DOHH2 (cell line): ENCODE results near the gene RHBDF2.
"Not testable (repeated sequence)": the region's sequence is repeated elsewhere in the genome, so short reads cannot be mapped to it uniquely, and the experiment has no call there.

Source experiments
- H3F3A ChIP-seq: fragments of 200-600 bp; sonication (generic), shearing (Covaris generic); 2 replicates; pipeline ENCODE4 v1.6.0; 2016; ENCODE audit warnings: antibody characterized with exemption, mild to moderate bottlenecking; ENCODE audit not compliant: control insufficient read depth, insufficient read depth
- H3K27ac ChIP-seq: fragments of 200-600 bp; sonication (generic); 2 replicates; pipeline ENCODE4 v1.5.1; 2014; ENCODE audit warnings: low read depth, mild to moderate bottlenecking, low read length, moderate library complexity
- H3K27me3 ChIP-seq: fragments of 200-600 bp; sonication (generic); 2 replicates; pipeline ENCODE4 v1.6.1; 2014; ENCODE audit warnings: mild to moderate bottlenecking, low read length, mixed read lengths; ENCODE audit not compliant: control insufficient read depth
- H3K36me3 ChIP-seq: fragments of 200-600 bp; sonication (generic); 2 replicates; pipeline ENCODE4 v1.6.1; 2014; ENCODE audit warnings: mild to moderate bottlenecking, low read length, moderate library complexity, mixed read lengths; ENCODE audit not compliant: control insufficient read depth
- H3K4me1 ChIP-seq: fragments of 200-600 bp; sonication (generic); 2 replicates; pipeline ENCODE4 v1.6.1; 2014; ENCODE audit warnings: mild to moderate bottlenecking, low read length, mixed read lengths; ENCODE audit not compliant: control insufficient read depth
- H3K4me2 ChIP-seq: fragments of 200-600 bp; sonication (generic); 2 replicates; pipeline ENCODE4 v1.6.0; 2014; ENCODE audit warnings: mild to moderate bottlenecking, low read length, moderate library complexity
- H3K4me3 ChIP-seq: fragments of 200-600 bp; sonication (generic); 2 replicates; pipeline ENCODE4 v1.5.1; 2014; ENCODE audit warnings: mild to moderate bottlenecking, low read length, mixed read lengths
- H3K79me2 ChIP-seq: fragments of 200-600 bp; sonication (generic); 2 replicates; pipeline ENCODE4 v1.6.1; 2014; ENCODE audit warnings: mild to moderate bottlenecking, low read length, mixed read lengths; ENCODE audit not compliant: control insufficient read depth
- H3K9me2 ChIP-seq: fragments of 200-600 bp; sonication (generic); replicated peaks from 2 replicates; pipeline ENCODE4 v1.6.1; 2014; ENCODE audit warnings: mild to moderate bottlenecking, low read length, mixed read lengths; ENCODE audit not compliant: control insufficient read depth
- H3K9me3 ChIP-seq: fragments of 200-600 bp; sonication (generic); 2 replicates; pipeline ENCODE4 v1.6.1; 2014; ENCODE audit warnings: antibody characterized with exemption, low read length, mixed read lengths; ENCODE audit not compliant: control insufficient read depth, insufficient read depth
- H4K20me1 ChIP-seq: fragments of 200-600 bp; sonication (generic); 2 replicates; pipeline ENCODE4 v1.6.0; 2014; ENCODE audit warnings: low read depth, mild to moderate bottlenecking, antibody characterized with exemption, low read length, moderate library complexity; ENCODE audit not compliant: control insufficient read depth, insufficient read depth
- CTCF ChIP-seq: fragments of 200-600 bp; sonication (generic); IDR thresholded peaks from one replicate; pipeline ENCODE4 v1.5.1; 2014; ENCODE audit warnings: antibody characterized with exemption, mild to moderate bottlenecking, low read depth, low read length; ENCODE audit not compliant: poor library complexity, severe bottlenecking
- EZH2phosphoT487 ChIP-seq: fragments of 200-600 bp; sonication (generic); IDR thresholded peaks from 2 replicates; pipeline ENCODE4 v1.6.1; 2017; ENCODE audit warnings: borderline replicate concordance, mild to moderate bottlenecking, antibody characterized with exemption, low read length, moderate library complexity, mixed read lengths

Gene RHBDF2

DNA sequence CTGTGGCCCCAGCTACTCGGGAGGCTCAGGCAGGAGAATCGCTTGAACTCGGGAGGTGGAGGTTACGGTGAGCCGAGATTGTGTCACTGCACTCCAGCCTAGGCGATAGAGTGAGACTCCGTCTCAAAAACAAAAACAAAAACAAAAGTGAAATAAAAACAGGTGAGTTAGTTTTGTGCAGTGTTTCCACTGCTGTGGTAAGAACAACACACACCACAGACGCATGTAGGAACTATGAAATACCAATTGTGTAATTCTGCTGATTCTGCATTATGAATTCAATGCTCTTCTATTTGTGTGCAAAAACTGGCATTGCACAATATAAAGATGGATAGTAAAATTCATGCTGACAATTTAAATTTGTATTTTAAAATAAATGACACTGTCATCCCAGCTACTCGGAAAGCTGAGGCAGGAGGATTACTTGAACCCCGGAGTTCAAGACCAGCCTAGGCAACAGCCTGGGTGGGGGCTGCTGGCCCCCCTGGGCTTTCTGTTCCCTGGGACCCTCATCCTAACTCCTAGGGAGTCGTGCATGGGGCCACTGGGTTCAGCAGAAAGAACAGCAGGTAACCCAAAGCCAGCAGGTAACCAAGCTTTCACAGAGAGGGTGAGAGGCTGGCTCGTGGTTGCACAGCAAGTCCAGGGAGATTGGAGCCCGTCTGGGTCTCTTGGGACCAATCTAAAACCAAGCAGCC lies 10.6 kb upstream of the RHBDF2 start:
- H3K27ac ChIP-seq = no peak overlapping the region
- H4K20me1 ChIP-seq = no peaks in the 10 kb centered on the region
- no peaks in the 10 kb centered on the region for H3F3A ChIP-seq
- no peak overlapping the region for H3K4me3 ChIP-seq
- no peak overlapping the region for H3K4me2 ChIP-seq
- H3K27me3 ChIP-seq = peaks cover 5% of the 10 kb centered on the region; the same call in 1 of the 2 replicates
- no peaks in the 10 kb centered on the region for H3K36me3 ChIP-seq
- no peak for TF ChIP-seq CTCF
- H3K9me2 ChIP-seq = no peaks in the 10 kb centered on the region
- no peaks in the 10 kb centered on the region for H3K9me3 ChIP-seq
- H3K4me1 ChIP-seq = peaks cover 16% of the 10 kb centered on the region
- H3K79me2 ChIP-seq = no peaks in the 10 kb centered on the region

- Histone ChIP-seq H3F3A (no peaks in the 10 kb centered on the region), H3K36me3 (no peaks in the 10 kb centered on the region), H3K4me1 (peaks cover 23% of the 10 kb centered on the region), H3K79me2 (no peaks in the 10 kb centered on the region), H3K27ac (no peak overlapping the region), H4K20me1 (no peaks in the 10 kb centered on the region), H3K9me2 (no peaks in the 10 kb centered on the region), H3K4me2 (no peak overlapping the region), H3K27me3 (peaks cover 5% of the 10 kb centered on the region; the same call in 1 of the 2 replicates), H3K4me3 (no peak overlapping the region), H3K9me3 (no peaks in the 10 kb centered on the region)
- TF ChIP-seq CTCF = no peak
- TF ChIP-seq EZH2phosphoT487 = no peak
Observed at GRCh38 chr17:76510831-76511244, 9.6 kb upstream of the RHBDF2 start.

DNA sequence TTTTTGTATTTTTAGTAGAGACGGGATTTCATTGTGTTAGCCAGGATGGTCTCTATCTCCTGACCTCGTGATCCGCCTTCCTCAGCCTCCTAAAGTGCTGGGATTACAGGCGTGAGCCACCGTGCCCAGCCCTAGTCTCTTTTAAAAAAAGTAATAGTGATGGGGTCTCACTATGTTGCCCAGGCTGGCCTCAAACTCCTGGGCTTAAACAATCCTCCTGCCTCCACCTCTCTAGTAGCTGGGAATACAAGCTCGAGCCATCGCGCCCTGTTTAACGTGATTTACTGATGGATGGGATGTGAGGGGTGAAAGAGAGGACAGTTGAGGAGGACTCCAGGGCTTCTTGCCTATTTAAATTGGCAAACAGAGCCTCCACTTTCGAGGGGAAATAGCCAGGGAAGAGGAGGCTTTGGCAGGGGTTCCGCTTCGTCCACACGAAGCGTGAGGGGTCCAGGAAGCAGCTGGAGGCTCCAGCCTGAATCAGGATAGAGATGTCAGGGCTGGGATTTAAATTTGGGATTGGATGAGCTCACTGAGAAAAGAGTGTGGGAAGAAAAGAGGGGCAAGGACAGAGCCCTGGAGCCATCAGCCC lies 7.3 kb upstream of the RHBDF2 start:
- not testable (repeated sequence) for H3F3A ChIP-seq, H3K27me3 ChIP-seq, H3K27ac ChIP-seq, H4K20me1 ChIP-seq, H3K4me2 ChIP-seq, H3K4me3 ChIP-seq, H3K9me3 ChIP-seq, H3K9me2 ChIP-seq, H3K79me2 ChIP-seq, H3K36me3 ChIP-seq
- H3K4me1 ChIP-seq = peaks cover 18% of the 10 kb centered on the region

GRCh38 chr17:76506408-76507345 lies 5.5 kb upstream of the RHBDF2 start:
- Histone ChIP-seq H3K4me3 (peak overlapping the region; percentile 37), H3K9me2 (no peaks in the 10 kb centered on the region), H3K4me2 (peak overlapping the region; percentile 51), H3F3A (peaks cover 3% of the 10 kb centered on the region; the same call in 1 of the 2 replicates), H4K20me1 (no peaks in the 10 kb centered on the region), H3K36me3 (no peaks in the 10 kb centered on the region), H3K27ac (no peak overlapping the region), H3K27me3 (peaks cover 5% of the 10 kb centered on the region; the same call in 1 of the 2 replicates), H3K79me2 (no peaks in the 10 kb centered on the region), H3K9me3 (no peaks in the 10 kb centered on the region), H3K4me1 (peaks cover 32% of the 10 kb centered on the region)
- TF ChIP-seq EZH2phosphoT487 (no peak), CTCF (peak; percentile 90)
